HCT116 (cell line): ENCODE measurements around the gene RPUSD2.

Source experiments
- CTCF ChIP-seq, 3 experiments: fragments of 200-600 bp in 1 of 3; sonication (generic) in 1 of 3; IDR thresholded peaks in 2 of 3; conservative IDR thresholded peaks in 1 of 3; 2 replicates each; pipeline ENCODE4 v1.5.1; 2012 to 2017; ENCODE audit warnings: low read depth in 2 of 3, low read length in 2 of 3, antibody characterized with exemption in 1 of 3, borderline replicate concordance in 1 of 3, control low read depth in 1 of 3, mild to moderate bottlenecking in 1 of 3, mixed read lengths in 1 of 3, mixed run types in 1 of 3, moderate library complexity in 1 of 3; ENCODE audit not compliant: insufficient read depth in 1 of 3
- ELF1 ChIP-seq: IDR thresholded peaks from 2 replicates; pipeline ENCODE4 v1.6.1; 2012; ENCODE audit warnings: low read depth, borderline replicate concordance
- EZH2 ChIP-seq: fragments of 200-600 bp; sonication (generic); IDR thresholded peaks from 2 replicates; pipeline ENCODE4 v1.6.1; 2017; ENCODE audit warnings: antibody characterized with exemption, mixed run types
- JUND ChIP-seq: IDR thresholded peaks from 2 replicates; pipeline ENCODE4 v1.6.1; 2012

GRCh38 chr15:40523611-40524010 lies 45.5 kb upstream of the RPUSD2 start:
- TF ChIP-seq CTCF (IDR thresholded peaks at IDR 0.05 in 2 of 3, conservative IDR thresholded peaks at IDR 0.05 in 1 of 3; ENCODE audit: borderline replicate concordance in 1 of 3, insufficient read depth in 1 of 3, low read depth in 2 of 3, low read length in 2 of 3) (no peak), JUND (no peak), ELF1 (no peak), EZH2 (no peak)
